ENCODE measurements around the gene ADD2. TPM values are rescaled to one million over a fixed set of nuclear protein-coding genes. Genes with fewer than 3 reads are reported as not detected.

Gene ADD2
- total and polyA plus RNA-seq, 3 donors from 2014 or later: 5.1 to 6.1 (median 5.8) TPM

DNA sequence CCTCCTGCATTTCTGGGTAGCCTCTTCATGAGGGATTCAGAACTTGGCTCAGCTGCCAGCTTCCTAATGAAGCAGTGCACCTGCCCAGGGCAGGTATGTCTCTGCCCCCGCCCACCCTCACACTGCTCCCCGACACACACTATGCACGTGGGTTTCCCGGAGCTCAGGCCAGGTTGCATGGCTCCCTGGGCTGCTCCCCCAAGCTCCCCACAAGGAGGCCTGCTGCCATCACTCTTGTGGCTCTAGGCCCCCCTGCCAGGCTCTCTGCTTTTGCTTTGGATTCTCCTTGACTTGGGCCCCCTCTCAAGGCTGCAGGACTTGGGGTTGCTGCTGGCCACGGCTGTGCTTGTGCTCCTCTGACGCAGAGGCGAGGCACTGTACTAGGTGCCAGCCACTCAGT, 43.6 kb downstream of the ADD2 start:
- Histone ChIP-seq H3K27ac (no peak overlapping the region), H3K4me1 (no peaks in the 10 kb centered on the region), H3K9me3 (no peaks in the 10 kb centered on the region), H3K27me3 (no peaks in the 10 kb centered on the region), H3K4me3 (no peak overlapping the region), H3K36me3 (ENCODE audit: low read depth, missing control alignments) (no peaks in the 10 kb centered on the region)
- no peak for DNase-seq
- WGBS, 2 donors: 95 to 100% methylated on average over 4 to 7 of the region's 7 CpGs
- TF ChIP-seq, protein P1, sequence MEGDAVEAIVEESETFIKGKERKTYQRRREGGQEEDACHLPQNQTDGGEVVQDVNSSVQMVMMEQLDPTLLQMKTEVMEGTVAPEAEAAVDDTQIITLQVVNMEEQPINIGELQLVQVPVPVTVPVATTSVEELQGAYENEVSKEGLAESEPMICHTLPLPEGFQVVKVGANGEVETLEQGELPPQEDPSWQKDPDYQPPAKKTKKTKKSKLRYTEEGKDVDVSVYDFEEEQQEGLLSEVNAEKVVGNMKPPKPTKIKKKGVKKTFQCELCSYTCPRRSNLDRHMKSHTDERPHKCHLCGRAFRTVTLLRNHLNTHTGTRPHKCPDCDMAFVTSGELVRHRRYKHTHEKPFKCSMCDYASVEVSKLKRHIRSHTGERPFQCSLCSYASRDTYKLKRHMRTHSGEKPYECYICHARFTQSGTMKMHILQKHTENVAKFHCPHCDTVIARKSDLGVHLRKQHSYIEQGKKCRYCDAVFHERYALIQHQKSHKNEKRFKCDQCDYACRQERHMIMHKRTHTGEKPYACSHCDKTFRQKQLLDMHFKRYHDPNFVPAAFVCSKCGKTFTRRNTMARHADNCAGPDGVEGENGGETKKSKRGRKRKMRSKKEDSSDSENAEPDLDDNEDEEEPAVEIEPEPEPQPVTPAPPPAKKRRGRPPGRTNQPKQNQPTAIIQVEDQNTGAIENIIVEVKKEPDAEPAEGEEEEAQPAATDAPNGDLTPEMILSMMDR (IDR thresholded peaks at IDR 0.05): no peak
- TF ChIP-seq POLR2A (IDR thresholded peaks at IDR 0.05): no peak
- intact Hi-C loops (cut with DNase I; ENCODE audit: low total_unique reads): no loop called here

DNA sequence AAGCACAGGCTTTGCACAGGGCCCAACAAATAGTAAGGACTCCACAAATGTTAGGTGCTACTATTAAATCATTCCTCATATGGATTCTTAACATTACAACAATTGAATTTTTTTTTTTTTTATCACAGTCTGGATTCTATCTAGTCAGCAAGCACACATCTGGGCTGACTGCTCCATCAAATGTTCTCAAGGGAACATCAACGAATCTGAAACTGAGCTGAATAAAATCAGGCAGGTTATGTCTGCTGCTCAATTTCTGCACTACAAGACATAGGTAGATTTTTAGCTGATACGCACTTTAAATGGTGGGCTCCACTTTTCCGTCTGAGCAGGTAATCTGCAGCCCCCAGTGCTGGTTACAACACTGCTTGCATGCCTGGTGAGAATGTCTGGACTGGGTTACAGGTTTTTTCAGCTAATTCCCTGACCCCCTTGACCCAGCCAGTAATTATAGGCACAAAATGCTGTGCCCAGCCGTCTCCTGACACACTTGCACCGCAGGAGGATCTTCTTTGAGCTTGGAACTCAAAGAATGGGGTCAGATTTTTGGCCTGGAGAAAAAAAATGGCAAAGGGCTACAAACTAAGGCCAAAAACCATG, 44.6 kb downstream of the ADD2 start:
- Histone ChIP-seq H3K4me1 (no peaks in the 10 kb centered on the region), H3K36me3 (ENCODE audit: low read depth, missing control alignments) (no peaks in the 10 kb centered on the region), H3K27ac (no peak overlapping the region), H3K9me3 (no peaks in the 10 kb centered on the region), H3K27me3 (no peaks in the 10 kb centered on the region), H3K4me3 (no peak overlapping the region)
- TF ChIP-seq, protein P1 (IDR thresholded peaks at IDR 0.05): no peak
- TF ChIP-seq POLR2A (IDR thresholded peaks at IDR 0.05): no peak
- WGBS, 2 donors: 74 to 83% methylated on average over 5 of the region's 5 CpGs
- no peak for DNase-seq
- intact Hi-C loops (cut with DNase I; ENCODE audit: low total_unique reads): no loop called here

DNA sequence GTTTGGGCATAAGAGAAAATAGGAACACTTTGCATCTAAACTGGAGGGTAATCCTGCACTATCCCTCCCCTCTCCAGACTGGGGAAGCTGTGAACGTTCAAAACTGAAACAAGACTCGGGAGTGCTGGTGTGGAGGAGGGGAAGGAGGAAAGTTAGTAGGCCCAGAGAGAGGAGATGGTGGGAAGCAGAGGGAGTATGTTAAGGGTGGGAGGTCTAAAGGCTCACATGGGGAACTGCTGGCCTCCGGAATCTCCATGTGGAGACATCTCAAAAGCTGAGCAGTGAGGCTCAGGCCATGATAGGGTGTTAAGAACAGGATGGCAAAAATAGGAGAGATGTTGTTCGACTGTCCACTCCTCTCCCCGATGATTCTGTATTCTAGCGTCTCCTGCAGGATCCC, 47.9 kb downstream of the ADD2 start:
- DNase-seq: no peak
- TF ChIP-seq, protein P1 (IDR thresholded peaks at IDR 0.05): no peak
- no peak for TF ChIP-seq POLR2A (IDR thresholded peaks at IDR 0.05)
- no peaks in the 10 kb centered on the region for H3K9me3 ChIP-seq
- H3K4me1 ChIP-seq: no peaks in the 10 kb centered on the region
- intact Hi-C loops (cut with DNase I; ENCODE audit: low total_unique reads): no loop called here
- H3K36me3 ChIP-seq (ENCODE audit: low read depth, missing control alignments): no peaks in the 10 kb centered on the region
- no peak overlapping the region for H3K27ac ChIP-seq
- WGBS, 2 donors: 76 to 77% methylated on average over 6 of the region's 6 CpGs
- no peaks in the 10 kb centered on the region for H3K27me3 ChIP-seq
- H3K4me3 ChIP-seq: no peak overlapping the region

DNA sequence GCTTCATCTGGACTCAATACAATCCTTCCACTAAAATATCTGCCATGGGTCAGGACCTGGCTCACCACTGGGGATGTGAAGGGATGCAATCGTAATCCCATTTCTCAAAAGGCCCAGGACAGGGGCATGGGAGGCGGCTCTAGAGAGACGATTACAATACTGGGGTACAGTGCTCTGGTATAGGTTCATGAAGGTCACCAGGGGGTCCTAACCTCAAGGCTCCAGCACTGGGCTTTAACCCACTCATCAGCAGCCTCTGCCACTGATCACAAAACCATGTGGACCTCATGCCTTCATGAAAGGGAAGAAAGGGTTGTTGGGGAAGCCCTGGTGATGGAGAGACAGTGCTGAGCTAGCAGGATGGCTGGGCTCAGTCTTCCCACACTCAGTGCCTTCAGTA, 48.8 kb downstream of the ADD2 start:
- Histone ChIP-seq H3K27me3 (no peaks in the 10 kb centered on the region), H3K4me3 (no peak overlapping the region), H3K36me3 (ENCODE audit: low read depth, missing control alignments) (no peaks in the 10 kb centered on the region), H3K27ac (no peak overlapping the region), H3K9me3 (no peaks in the 10 kb centered on the region), H3K4me1 (no peaks in the 10 kb centered on the region)
- intact Hi-C loops (cut with DNase I; ENCODE audit: low total_unique reads): no loop called here
- 86 to 100% methylated on average over 2 to 3 of the region's 3 CpGs for WGBS, 2 donors
- TF ChIP-seq POLR2A (IDR thresholded peaks at IDR 0.05): no peak
- TF ChIP-seq, protein P1 (IDR thresholded peaks at IDR 0.05): no peak
- DNase-seq: no peak

DNA sequence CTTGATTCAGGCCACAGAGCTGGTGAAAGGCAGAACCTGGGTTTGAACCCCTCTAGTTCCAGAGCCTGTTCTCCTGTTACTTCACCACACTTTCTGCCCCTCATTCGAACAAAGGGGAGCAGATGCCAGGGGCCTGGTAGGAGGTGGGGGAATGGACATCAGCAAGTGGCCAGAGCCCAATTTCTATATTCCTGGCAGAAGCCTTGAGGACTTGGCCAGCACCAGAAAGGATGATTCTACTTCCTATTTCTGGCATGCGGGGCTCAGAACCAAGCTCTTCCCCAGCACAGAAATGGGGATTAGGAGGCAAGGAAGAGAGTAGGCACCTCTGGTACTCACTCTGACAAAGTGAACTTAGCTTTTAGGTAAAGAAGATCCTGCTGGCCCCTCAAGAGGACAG, 49.3 kb downstream of the ADD2 start:
- no peaks in the 10 kb centered on the region for H3K36me3 ChIP-seq (ENCODE audit: low read depth, missing control alignments)
- no peak overlapping the region for H3K27ac ChIP-seq
- H3K4me3 ChIP-seq: no peak overlapping the region
- intact Hi-C loops (cut with DNase I; ENCODE audit: low total_unique reads): no loop called here
- H3K9me3 ChIP-seq: no peaks in the 10 kb centered on the region
- DNase-seq: no peak
- 77 to 97% methylated on average over 2 of the region's 2 CpGs for WGBS, 2 donors
- H3K27me3 ChIP-seq: no peaks in the 10 kb centered on the region
- H3K4me1 ChIP-seq: no peaks in the 10 kb centered on the region
- TF ChIP-seq POLR2A (IDR thresholded peaks at IDR 0.05): no peak
- TF ChIP-seq, protein P1 (IDR thresholded peaks at IDR 0.05): no peak
